Measurements from ENCODE around the gene MKX.

- TF ChIP-seq CTCF (IDR thresholded peaks at IDR 0.05; ENCODE audit: low read length) (no peak), EZH2 (optimal IDR thresholded peaks at IDR 0.05; ENCODE audit: low read depth, low read length) (no peak)
Observed at GRCh38 chr10:27680006-27680557, 65.5 kb downstream of the MKX start.
